PC-9 (cell line): ENCODE results near the gene MAT2A. TPM values are rescaled to one million over a fixed set of nuclear protein-coding genes. Genes with fewer than 3 reads are reported as not detected.

Source experiments
- BruUV-seq: library from RNA; stranded (reverse); fragments of 400-500 nt; replicated peaks from 2 replicates; lab custom pipeline; 2021; lab: Mats Ljungman, UMichigan
- CTCF ChIA-PET: fragments of 300-600 bp; sonication (Branson Sonifier 250); formaldehyde crosslinking; loops from one replicate; lab custom pipeline; 2022; ENCODE audit warnings: antibody characterized with exemption; lab: Charles Lee
- POLR2A ChIA-PET: fragments of 300-600 bp; sonication (Branson Sonifier 250); formaldehyde crosslinking; loops from one replicate; lab custom pipeline; 2022; ENCODE audit warnings: antibody characterized with exemption; ENCODE audit not compliant: unreplicated experiment; lab: Charles Lee
- DNase-seq, 2 experiments: peaks; one replicate each; pipeline versions ENCODE4 v3.0.0 to v3.0.0-alpha.2; 2015 to 2022; ENCODE audit warnings: mixed read lengths in 1 of 2
- H2AFZ ChIP-seq: fragments of 200-600 bp; sonication (generic); 2 replicates; pipeline ENCODE4 v1.8.1; 2017; ENCODE audit warnings: antibody characterized with exemption
- H3F3A ChIP-seq: fragments of 200-600 bp; sonication (generic); 2 replicates; pipeline ENCODE4 v1.8.1; 2017; ENCODE audit warnings: antibody characterized with exemption, mild to moderate bottlenecking, low read depth; ENCODE audit not compliant: insufficient read depth
- H3K27ac ChIP-seq: fragments of 200-600 bp; sonication (generic); 2 replicates; pipeline ENCODE4 v1.6.1; 2016; ENCODE audit warnings: mixed run types
- H3K27me3 ChIP-seq: fragments of 200-600 bp; sonication (generic); 2 replicates; pipeline ENCODE4 v1.6.1; 2016; ENCODE audit warnings: low read depth, mixed run types; ENCODE audit not compliant: insufficient read depth
- H3K36me3 ChIP-seq: fragments of 200-600 bp; sonication (generic); 2 replicates; pipeline ENCODE4 v1.6.1; 2016; ENCODE audit warnings: low read depth, mixed run types
- H3K4me1 ChIP-seq: fragments of 200-600 bp; sonication (generic); replicated peaks from 2 replicates; pipeline ENCODE4 v1.6.1; 2016; ENCODE audit warnings: mixed run types; ENCODE audit not compliant: insufficient read depth
- H3K4me2 ChIP-seq: fragments of 200-600 bp; sonication (generic); 2 replicates; pipeline ENCODE4 v1.6.1; 2017; ENCODE audit warnings: mixed run types
- H3K4me3 ChIP-seq: fragments of 200-600 bp; sonication (generic); 2 replicates; pipeline ENCODE4 v1.6.1; 2016; ENCODE audit warnings: mixed run types
- H3K79me2 ChIP-seq: fragments of 200-600 bp; sonication (generic); 2 replicates; pipeline ENCODE4 v1.6.1; 2017; ENCODE audit warnings: low read depth, mixed run types
- H3K9me2 ChIP-seq: fragments of 200-600 bp; sonication (generic); 2 replicates; pipeline ENCODE4 v1.8.1; 2017; ENCODE audit warnings: mild to moderate bottlenecking; ENCODE audit not compliant: insufficient read depth
- H3K9me3 ChIP-seq: fragments of 200-600 bp; sonication (generic); 2 replicates; pipeline ENCODE4 v1.8.1; 2016; ENCODE audit warnings: low read depth; ENCODE audit not compliant: insufficient read depth
- H4K20me1 ChIP-seq: fragments of 200-600 bp; sonication (generic); 2 replicates; pipeline ENCODE4 v1.8.1; 2017; ENCODE audit not compliant: insufficient read depth
- EZH2 ChIP-seq: fragments of 200-600 bp; sonication (generic); IDR thresholded peaks from 2 replicates; pipeline ENCODE4 v1.8.0; 2017; ENCODE audit warnings: antibody characterized with exemption, low read depth
- intact Hi-C: fragments of 100-400 bp; cut with micrococcal nuclease; formaldehyde crosslinking; loops from one replicate; pipeline ENCODE4 v1.10.0; 2022; ENCODE audit not compliant: unreplicated experiment
- total RNA-seq: library from RNA; stranded (reverse); gene quantifications from 2 replicates; pipeline ENCODE4 v1.2.3, GENCODE V29; 2021
- TF ChIP-seq, protein P1 (sequence below): fragments of 200-600 bp; sonication (generic); conservative IDR thresholded peaks from 2 replicates; pipeline ENCODE4 v1.6.1; 2017; ENCODE audit warnings: mixed run types, antibody characterized with exemption, mild to moderate bottlenecking, moderate library complexity

Gene MAT2A
- total RNA-seq, 1 experiment from 2014 or later: 206 TPM

DNA sequence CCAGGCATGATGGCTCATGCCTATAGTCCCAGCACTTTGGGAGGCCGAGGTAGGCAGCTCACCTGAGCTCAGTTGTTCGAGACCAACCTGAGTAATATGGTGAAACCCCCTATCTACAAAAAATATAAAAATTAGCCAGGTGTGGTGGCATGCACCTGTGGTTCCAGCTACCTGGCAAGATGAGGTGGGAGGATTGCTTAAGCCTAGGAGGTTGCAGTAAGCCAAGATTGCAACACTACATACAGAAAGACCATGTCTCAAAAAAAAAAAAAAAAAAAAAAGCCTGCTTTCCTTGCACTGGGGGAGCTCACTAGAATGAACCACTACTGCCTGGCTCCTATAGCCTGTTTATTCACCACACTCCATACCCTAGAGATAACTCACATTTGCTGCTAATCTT lies 7.4 kb upstream of the MAT2A start:
- no peak overlapping the region for H3K4me3 ChIP-seq
- H3K27me3 ChIP-seq: no peaks in the 10 kb centered on the region
- H2AFZ ChIP-seq: no peak overlapping the region
- peak overlapping the region; percentile 21; the same call in 1 of the 2 replicates for H3K4me2 ChIP-seq
- peaks cover 16% of the 10 kb centered on the region for H3K4me1 ChIP-seq
- H4K20me1 ChIP-seq: no peaks in the 10 kb centered on the region
- CTCF ChIA-PET: interaction anchor here (0.6 to 0.7 kb wide), 2 partner anchors 21 to 251 kb away, joined by 3 to 16 read pairs; no protein-coding TSS in a partner anchor
- intact Hi-C loops: no loop called here
- peak in 1 of 2 experiments; percentile 65 for DNase-seq
- no peaks in the 10 kb centered on the region for H3K9me3 ChIP-seq
- H3K9me2 ChIP-seq: no peaks in the 10 kb centered on the region
- TF ChIP-seq EZH2: no peak
- TF ChIP-seq, protein P1, sequence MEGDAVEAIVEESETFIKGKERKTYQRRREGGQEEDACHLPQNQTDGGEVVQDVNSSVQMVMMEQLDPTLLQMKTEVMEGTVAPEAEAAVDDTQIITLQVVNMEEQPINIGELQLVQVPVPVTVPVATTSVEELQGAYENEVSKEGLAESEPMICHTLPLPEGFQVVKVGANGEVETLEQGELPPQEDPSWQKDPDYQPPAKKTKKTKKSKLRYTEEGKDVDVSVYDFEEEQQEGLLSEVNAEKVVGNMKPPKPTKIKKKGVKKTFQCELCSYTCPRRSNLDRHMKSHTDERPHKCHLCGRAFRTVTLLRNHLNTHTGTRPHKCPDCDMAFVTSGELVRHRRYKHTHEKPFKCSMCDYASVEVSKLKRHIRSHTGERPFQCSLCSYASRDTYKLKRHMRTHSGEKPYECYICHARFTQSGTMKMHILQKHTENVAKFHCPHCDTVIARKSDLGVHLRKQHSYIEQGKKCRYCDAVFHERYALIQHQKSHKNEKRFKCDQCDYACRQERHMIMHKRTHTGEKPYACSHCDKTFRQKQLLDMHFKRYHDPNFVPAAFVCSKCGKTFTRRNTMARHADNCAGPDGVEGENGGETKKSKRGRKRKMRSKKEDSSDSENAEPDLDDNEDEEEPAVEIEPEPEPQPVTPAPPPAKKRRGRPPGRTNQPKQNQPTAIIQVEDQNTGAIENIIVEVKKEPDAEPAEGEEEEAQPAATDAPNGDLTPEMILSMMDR: no peak
- peaks cover 12% of the 10 kb centered on the region for H3K79me2 ChIP-seq
- no TSS peak for BruUV-seq
- peak overlapping the region; percentile 37; the same call in 1 of the 2 replicates for H3K27ac ChIP-seq
- POLR2A ChIA-PET: interaction anchor here (0.6 kb wide), 1 partner anchor 77 kb away, joined by 4 read pairs; no protein-coding TSS in a partner anchor
- H3K36me3 ChIP-seq: no peaks in the 10 kb centered on the region
- H3F3A ChIP-seq: peaks cover 12% of the 10 kb centered on the region; the same call in 1 of the 2 replicates

DNA sequence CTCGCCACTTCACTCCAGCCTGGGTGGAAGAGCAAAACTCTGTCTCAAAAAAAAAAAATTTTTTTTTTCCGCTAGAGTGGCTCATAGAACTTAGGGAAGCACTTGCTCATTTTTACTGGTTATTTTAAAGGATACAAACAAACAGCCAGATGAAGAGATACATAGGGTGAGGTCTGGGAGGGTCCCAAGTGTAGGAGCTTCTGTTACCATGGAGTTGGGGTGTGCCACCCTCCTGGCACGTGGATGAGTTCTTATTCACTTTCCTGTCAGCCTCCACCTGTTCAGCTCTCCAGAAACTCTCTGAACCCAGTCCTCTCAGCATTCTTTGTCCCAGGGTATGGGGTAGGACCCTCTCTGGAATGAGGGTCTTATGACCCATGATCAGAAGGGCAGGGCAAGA lies 4.9 kb upstream of the MAT2A start:
- CTCF ChIA-PET: no interaction called here
- intact Hi-C loops: no loop called here
- H3K4me3 ChIP-seq: no peak overlapping the region
- H3K4me2 ChIP-seq: no peak overlapping the region
- no TSS peak for BruUV-seq
- H3F3A ChIP-seq: peaks cover 23% of the 10 kb centered on the region; the same call in 1 of the 2 replicates
- H2AFZ ChIP-seq: no peak overlapping the region
- no peaks in the 10 kb centered on the region for H4K20me1 ChIP-seq
- peaks cover 25% of the 10 kb centered on the region for H3K4me1 ChIP-seq
- TF ChIP-seq, protein P1: no peak
- TF ChIP-seq EZH2: no peak
- H3K27me3 ChIP-seq: no peaks in the 10 kb centered on the region
- H3K9me2 ChIP-seq: no peaks in the 10 kb centered on the region
- H3K79me2 ChIP-seq: peaks cover 31% of the 10 kb centered on the region
- no peak overlapping the region for H3K27ac ChIP-seq
- POLR2A ChIA-PET: no interaction called here
- no peaks in the 10 kb centered on the region for H3K36me3 ChIP-seq
- no peaks in the 10 kb centered on the region for H3K9me3 ChIP-seq
- DNase-seq: no peak

DNA sequence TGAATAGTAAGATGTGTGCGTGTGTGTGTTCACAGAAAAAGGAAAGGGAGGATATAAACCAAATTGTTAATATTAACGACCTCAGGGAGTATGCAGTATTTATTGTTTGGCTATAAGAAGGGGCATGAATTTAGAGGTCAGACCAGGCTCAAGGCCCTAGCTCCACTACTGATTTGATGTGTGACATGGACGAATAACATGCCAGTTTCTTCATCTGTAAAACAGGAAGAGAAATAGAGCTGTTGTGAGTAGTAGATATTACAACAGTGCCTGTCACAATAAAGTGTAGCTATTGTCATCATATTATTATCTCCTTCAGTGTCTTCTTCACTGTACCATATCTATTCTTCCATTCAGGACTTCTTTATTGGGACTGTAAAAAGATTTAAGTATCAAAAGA lies 4.1 kb upstream of the MAT2A start:
- Histone ChIP-seq H4K20me1 (peaks cover 5% of the 10 kb centered on the region), H3K79me2 (peaks cover 39% of the 10 kb centered on the region), H2AFZ (no peak overlapping the region), H3K4me3 (no peak overlapping the region), H3K27me3 (no peaks in the 10 kb centered on the region), H3K9me2 (no peaks in the 10 kb centered on the region), H3K27ac (no peak overlapping the region), H3K36me3 (peaks cover 1% of the 10 kb centered on the region), H3K4me1 (peaks cover 25% of the 10 kb centered on the region), H3K9me3 (no peaks in the 10 kb centered on the region), H3K4me2 (no peak overlapping the region), H3F3A (peaks cover 25% of the 10 kb centered on the region)
- TF ChIP-seq EZH2: no peak
- TF ChIP-seq, protein P1: no peak
- BruUV-seq: no TSS peak
- DNase-seq: no peak
- CTCF ChIA-PET: no interaction called here
- intact Hi-C loops: no loop called here
- POLR2A ChIA-PET: no interaction called here
